ENCODE measurements around the gene KRT7.

- TF ChIP-seq EZH2phosphoT487 (IDR thresholded peaks at IDR 0.05; ENCODE audit: low read length): no peak
- TF ChIP-seq, protein P1, sequence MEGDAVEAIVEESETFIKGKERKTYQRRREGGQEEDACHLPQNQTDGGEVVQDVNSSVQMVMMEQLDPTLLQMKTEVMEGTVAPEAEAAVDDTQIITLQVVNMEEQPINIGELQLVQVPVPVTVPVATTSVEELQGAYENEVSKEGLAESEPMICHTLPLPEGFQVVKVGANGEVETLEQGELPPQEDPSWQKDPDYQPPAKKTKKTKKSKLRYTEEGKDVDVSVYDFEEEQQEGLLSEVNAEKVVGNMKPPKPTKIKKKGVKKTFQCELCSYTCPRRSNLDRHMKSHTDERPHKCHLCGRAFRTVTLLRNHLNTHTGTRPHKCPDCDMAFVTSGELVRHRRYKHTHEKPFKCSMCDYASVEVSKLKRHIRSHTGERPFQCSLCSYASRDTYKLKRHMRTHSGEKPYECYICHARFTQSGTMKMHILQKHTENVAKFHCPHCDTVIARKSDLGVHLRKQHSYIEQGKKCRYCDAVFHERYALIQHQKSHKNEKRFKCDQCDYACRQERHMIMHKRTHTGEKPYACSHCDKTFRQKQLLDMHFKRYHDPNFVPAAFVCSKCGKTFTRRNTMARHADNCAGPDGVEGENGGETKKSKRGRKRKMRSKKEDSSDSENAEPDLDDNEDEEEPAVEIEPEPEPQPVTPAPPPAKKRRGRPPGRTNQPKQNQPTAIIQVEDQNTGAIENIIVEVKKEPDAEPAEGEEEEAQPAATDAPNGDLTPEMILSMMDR (IDR thresholded peaks at IDR 0.05; ENCODE audit: low read length): no peak
Measured at GRCh38 chr12:52248541-52249461, 15.8 kb downstream of the KRT7 start.
